Measurements from ENCODE around the gene PI16.

DNA sequence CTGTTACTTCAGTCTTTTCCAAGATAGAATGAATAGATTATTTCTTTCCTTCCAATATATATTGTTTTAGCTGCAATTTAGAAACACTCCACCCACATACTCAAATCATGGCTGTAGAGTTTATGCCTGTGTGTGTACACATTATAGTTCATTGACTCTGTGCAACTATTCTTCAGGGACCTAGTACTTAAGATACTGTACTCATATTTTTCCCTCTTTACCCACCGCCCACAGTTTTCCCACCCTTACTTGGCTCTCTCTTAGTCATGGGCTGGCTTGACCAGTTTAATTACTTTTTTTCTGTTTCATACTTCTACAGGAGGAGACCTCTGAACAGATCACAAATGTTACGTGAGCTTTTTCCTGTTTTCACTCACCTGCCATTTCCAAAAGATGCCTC is 38.4 kb upstream of the PI16 start:
- TF ChIP-seq EP300 (IDR thresholded peaks at IDR 0.05): no peak
- TF ChIP-seq, protein P1, sequence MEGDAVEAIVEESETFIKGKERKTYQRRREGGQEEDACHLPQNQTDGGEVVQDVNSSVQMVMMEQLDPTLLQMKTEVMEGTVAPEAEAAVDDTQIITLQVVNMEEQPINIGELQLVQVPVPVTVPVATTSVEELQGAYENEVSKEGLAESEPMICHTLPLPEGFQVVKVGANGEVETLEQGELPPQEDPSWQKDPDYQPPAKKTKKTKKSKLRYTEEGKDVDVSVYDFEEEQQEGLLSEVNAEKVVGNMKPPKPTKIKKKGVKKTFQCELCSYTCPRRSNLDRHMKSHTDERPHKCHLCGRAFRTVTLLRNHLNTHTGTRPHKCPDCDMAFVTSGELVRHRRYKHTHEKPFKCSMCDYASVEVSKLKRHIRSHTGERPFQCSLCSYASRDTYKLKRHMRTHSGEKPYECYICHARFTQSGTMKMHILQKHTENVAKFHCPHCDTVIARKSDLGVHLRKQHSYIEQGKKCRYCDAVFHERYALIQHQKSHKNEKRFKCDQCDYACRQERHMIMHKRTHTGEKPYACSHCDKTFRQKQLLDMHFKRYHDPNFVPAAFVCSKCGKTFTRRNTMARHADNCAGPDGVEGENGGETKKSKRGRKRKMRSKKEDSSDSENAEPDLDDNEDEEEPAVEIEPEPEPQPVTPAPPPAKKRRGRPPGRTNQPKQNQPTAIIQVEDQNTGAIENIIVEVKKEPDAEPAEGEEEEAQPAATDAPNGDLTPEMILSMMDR (IDR thresholded peaks at IDR 0.05): no peak
- TF ChIP-seq POLR2AphosphoS5 (IDR thresholded peaks at IDR 0.05): no peak
- no peak for TF ChIP-seq POLR2A (IDR thresholded peaks at IDR 0.05; ENCODE audit: low read depth)
